HCT116 (cell line): Measurements from ENCODE around the gene OTULINL.

Experiments used
- ATF3 ChIP-seq: IDR thresholded peaks from 2 replicates; pipeline ENCODE4 v1.6.1; 2012
- CBX3 ChIP-seq: IDR thresholded peaks from 2 replicates; pipeline ENCODE4 v1.6.1; 2012; ENCODE audit warnings: low read depth
- EZH2phosphoT487 ChIP-seq: fragments of 200-600 bp; IDR thresholded peaks from 2 replicates; pipeline ENCODE4 v1.6.1; 2018; ENCODE audit warnings: antibody characterized with exemption, borderline replicate concordance
- JUND ChIP-seq: IDR thresholded peaks from 2 replicates; pipeline ENCODE4 v1.6.1; 2012
- POLR2A ChIP-seq: IDR thresholded peaks from 2 replicates; pipeline ENCODE4 v1.7.0; 2011; ENCODE audit warnings: borderline replicate concordance; ENCODE audit not compliant: insufficient read depth, insufficient read length; ENCODE audit errors: extremely low read depth
- SRF ChIP-seq: IDR thresholded peaks from 2 replicates; pipeline ENCODE4 v1.6.1; 2012; ENCODE audit warnings: low read depth
- TCF7L2 ChIP-seq: IDR thresholded peaks from 2 replicates; pipeline ENCODE4 v1.7.0; 2011; ENCODE audit warnings: borderline replicate concordance, inconsistent platforms; ENCODE audit not compliant: insufficient read depth, insufficient read length; ENCODE audit errors: extremely low read depth
- TF ChIP-seq, protein P1 (sequence below), 3 experiments: fragments of 200-600 bp in 1 of 3; sonication (generic) in 1 of 3; IDR thresholded peaks in 2 of 3; conservative IDR thresholded peaks in 1 of 3; 2 replicates each; pipeline ENCODE4 v1.5.1; 2012 to 2017; ENCODE audit warnings: low read depth in 2 of 3, low read length in 2 of 3, antibody characterized with exemption in 1 of 3, borderline replicate concordance in 1 of 3, control low read depth in 1 of 3, mild to moderate bottlenecking in 1 of 3, mixed read lengths in 1 of 3, mixed run types in 1 of 3, moderate library complexity in 1 of 3; ENCODE audit not compliant: insufficient read depth in 1 of 3
- TF ChIP-seq, protein P2 (sequence below): IDR thresholded peaks from 2 replicates; pipeline ENCODE4 v1.6.1; 2012; ENCODE audit warnings: low read depth

DNA sequence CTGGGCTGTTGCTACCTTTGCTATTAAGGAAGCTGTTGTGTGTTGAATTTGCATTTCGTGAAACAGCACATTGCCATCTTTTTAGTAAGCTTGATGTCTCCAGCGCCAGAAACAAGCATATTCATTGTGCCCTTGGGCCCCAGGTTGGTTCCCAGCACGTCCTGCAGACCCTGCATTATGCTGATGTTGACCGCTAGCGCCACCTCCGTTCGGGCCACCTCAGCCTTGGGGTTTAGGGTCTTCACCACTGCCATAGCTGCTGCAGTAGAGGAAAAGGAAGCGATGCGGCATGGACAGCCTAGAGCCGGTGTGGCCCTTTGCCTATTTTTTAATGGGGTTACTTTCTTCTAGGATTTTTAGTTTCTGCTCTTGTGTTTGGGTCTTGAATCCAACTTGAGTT is 59.2 kb downstream of the OTULINL start:
- TF ChIP-seq, protein P1, sequence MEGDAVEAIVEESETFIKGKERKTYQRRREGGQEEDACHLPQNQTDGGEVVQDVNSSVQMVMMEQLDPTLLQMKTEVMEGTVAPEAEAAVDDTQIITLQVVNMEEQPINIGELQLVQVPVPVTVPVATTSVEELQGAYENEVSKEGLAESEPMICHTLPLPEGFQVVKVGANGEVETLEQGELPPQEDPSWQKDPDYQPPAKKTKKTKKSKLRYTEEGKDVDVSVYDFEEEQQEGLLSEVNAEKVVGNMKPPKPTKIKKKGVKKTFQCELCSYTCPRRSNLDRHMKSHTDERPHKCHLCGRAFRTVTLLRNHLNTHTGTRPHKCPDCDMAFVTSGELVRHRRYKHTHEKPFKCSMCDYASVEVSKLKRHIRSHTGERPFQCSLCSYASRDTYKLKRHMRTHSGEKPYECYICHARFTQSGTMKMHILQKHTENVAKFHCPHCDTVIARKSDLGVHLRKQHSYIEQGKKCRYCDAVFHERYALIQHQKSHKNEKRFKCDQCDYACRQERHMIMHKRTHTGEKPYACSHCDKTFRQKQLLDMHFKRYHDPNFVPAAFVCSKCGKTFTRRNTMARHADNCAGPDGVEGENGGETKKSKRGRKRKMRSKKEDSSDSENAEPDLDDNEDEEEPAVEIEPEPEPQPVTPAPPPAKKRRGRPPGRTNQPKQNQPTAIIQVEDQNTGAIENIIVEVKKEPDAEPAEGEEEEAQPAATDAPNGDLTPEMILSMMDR (IDR thresholded peaks at IDR 0.05 in 2 of 3, conservative IDR thresholded peaks at IDR 0.05 in 1 of 3; ENCODE audit: borderline replicate concordance in 1 of 3, insufficient read depth in 1 of 3, low read depth in 2 of 3, low read length in 2 of 3): no peak
- TF ChIP-seq JUND (no peak), TCF7L2 (no peak), ATF3 (no peak), CBX3 (no peak), POLR2A (no peak), EZH2phosphoT487 (no peak), SRF (no peak)
- TF ChIP-seq, protein P2, sequence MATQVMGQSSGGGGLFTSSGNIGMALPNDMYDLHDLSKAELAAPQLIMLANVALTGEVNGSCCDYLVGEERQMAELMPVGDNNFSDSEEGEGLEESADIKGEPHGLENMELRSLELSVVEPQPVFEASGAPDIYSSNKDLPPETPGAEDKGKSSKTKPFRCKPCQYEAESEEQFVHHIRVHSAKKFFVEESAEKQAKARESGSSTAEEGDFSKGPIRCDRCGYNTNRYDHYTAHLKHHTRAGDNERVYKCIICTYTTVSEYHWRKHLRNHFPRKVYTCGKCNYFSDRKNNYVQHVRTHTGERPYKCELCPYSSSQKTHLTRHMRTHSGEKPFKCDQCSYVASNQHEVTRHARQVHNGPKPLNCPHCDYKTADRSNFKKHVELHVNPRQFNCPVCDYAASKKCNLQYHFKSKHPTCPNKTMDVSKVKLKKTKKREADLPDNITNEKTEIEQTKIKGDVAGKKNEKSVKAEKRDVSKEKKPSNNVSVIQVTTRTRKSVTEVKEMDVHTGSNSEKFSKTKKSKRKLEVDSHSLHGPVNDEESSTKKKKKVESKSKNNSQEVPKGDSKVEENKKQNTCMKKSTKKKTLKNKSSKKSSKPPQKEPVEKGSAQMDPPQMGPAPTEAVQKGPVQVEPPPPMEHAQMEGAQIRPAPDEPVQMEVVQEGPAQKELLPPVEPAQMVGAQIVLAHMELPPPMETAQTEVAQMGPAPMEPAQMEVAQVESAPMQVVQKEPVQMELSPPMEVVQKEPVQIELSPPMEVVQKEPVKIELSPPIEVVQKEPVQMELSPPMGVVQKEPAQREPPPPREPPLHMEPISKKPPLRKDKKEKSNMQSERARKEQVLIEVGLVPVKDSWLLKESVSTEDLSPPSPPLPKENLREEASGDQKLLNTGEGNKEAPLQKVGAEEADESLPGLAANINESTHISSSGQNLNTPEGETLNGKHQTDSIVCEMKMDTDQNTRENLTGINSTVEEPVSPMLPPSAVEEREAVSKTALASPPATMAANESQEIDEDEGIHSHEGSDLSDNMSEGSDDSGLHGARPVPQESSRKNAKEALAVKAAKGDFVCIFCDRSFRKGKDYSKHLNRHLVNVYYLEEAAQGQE: no peak
